Body of pancreas (tissue), 4 donors: ENCODE data around the gene ADGRL1. TPM values are rescaled to one million over a fixed set of nuclear protein-coding genes. Genes with fewer than 3 reads are reported as not detected.
"Not testable (repeated sequence)": the region's sequence is repeated elsewhere in the genome, so short reads cannot be mapped to it uniquely, and the experiment has no call there.

Experiments used
- ATAC-seq: fragments of 150-250 bp; one replicate; pipeline ENCODE4 v1.9.1; 2016
- DNase-seq, 4 donors: peaks; one replicate each; pipeline ENCODE4 v3.0.0-alpha.2; 2019
- H3K27ac ChIP-seq, 4 donors: fragments of 200-600 bp; sonication (generic); 1 replicate in 3 of 4; 2 replicates in 1 of 4; pipeline versions ENCODE4 v1.5.1 to v1.6.1; 2016 to 2019; ENCODE audit warnings: mild to moderate bottlenecking in 1 of 4, mixed read lengths in 1 of 4, moderate library complexity in 1 of 4
- H3K27me3 ChIP-seq, 2 donors: fragments of 200-600 bp; sonication (generic); one replicate each; pipeline ENCODE4 v1.6.0; 2016; ENCODE audit warnings: mild to moderate bottlenecking in 1 of 2
- H3K36me3 ChIP-seq, 2 donors: fragments of 200-600 bp; sonication (generic); replicated peaks in 1 of 2; 2 replicates each; pipeline ENCODE4 v1.5.1; 2016; ENCODE audit warnings: low read depth in 2 of 2; ENCODE audit not compliant: insufficient read depth in 1 of 2
- H3K4me1 ChIP-seq: fragments of 200-600 bp; sonication (generic); one replicate; pipeline ENCODE4 v1.6.0; 2016
- H3K4me3 ChIP-seq, 2 donors: fragments of 200-600 bp; sonication (generic); 1 replicate in 1 of 2; 2 replicates in 1 of 2; pipeline ENCODE4 v1.5.1; 2016 to 2019
- H3K9me3 ChIP-seq, 3 donors: fragments of 200-600 bp; sonication (generic); 1 replicate in 2 of 3; 2 replicates in 1 of 3; pipeline ENCODE4 v1.5.1; 2016
- CTCF ChIP-seq, 7 experiments: fragments of 450-650 bp in 4 of 7; fragments of 200-600 bp in 3 of 7; sonication (generic) in 3 of 7; IDR thresholded peaks; one replicate each; pipeline ENCODE4 v1.5.1; 2016 to 2019; ENCODE audit warnings: antibody characterized with exemption in 7 of 7
- POLR2A ChIP-seq, 3 donors: fragments of 450-650 bp; IDR thresholded peaks; one replicate each; pipeline ENCODE4 v1.6.1; 2016; ENCODE audit warnings: antibody characterized with exemption in 3 of 3, mild to moderate bottlenecking in 2 of 3
- WGBS, 2 donors: methylation state at CpG; one replicate each; pipeline ENCODE4 v1.1.5; 2017; 5-methylcytosine and 5-hydroxymethylcytosine counted together
- intact Hi-C: fragments of 100-400 bp; cut with DNase I; formaldehyde crosslinking; loops from one replicate; pipeline ENCODE4 v1.15.1; 2023
- total RNA-seq, 2 donors: library from RNA; depleted of rRNA; stranded (reverse); fragments of >200 nt; gene quantifications; one replicate each; pipeline ENCODE4 v1.1.0, GENCODE V29; 2016

ADGRL1 gene
- 10 to 100 TPM; 12.5 to 16.5 TPM for total RNA-seq

- DNase-seq = peak in 2 of 4 donors; percentile 18 to 21
- Histone ChIP-seq H3K4me1 (peaks cover 26% of the 10 kb centered on the region), H3K27ac (peak within 1 kb of the TSS in 3 of 4 donors; percentile 15 to 84 (median 74)), H3K4me3 (peak within 1 kb of the TSS; percentile 11 to 45)
- H3K36me3 ChIP-seq, ATAC-seq, H3K9me3 ChIP-seq, H3K27me3 ChIP-seq, intact Hi-C loops: not testable (repeated sequence)
- 0 to 1% methylated on average over 11 to 26 of the region's 96 CpGs for WGBS, 2 donors
Measured at GRCh38 chr19:14205452-14206287, at the start of gene ADGRL1. ADGRL1 (minus strand) TSS chr19:14206169; CDS start chr19:14183602, 22,567 bp downstream.

GRCh38 chr19:14255316-14255715, 49.3 kb upstream of the ADGRL1 start:
- H3K4me1 ChIP-seq, H3K27me3 ChIP-seq, ATAC-seq, DNase-seq, H3K36me3 ChIP-seq, H3K4me3 ChIP-seq, H3K27ac ChIP-seq, H3K9me3 ChIP-seq, intact Hi-C loops: not testable (repeated sequence)
- WGBS, 2 donors = 40 to 71% methylated on average over 1 of the region's 1 CpG

- 7 to 9% methylated on average over 12 to 19 of the region's 19 CpGs for WGBS, 2 donors
- DNase-seq, ATAC-seq, H3K4me3 ChIP-seq, intact Hi-C loops, H3K4me1 ChIP-seq, H3K27me3 ChIP-seq, H3K36me3 ChIP-seq, H3K9me3 ChIP-seq, H3K27ac ChIP-seq: not testable (repeated sequence)
Measured at GRCh38 chr19:14253822-14254599, 48.0 kb upstream of the ADGRL1 start.

GRCh38 chr19:14252136-14252535, 46.2 kb upstream of the ADGRL1 start:
- H3K9me3 ChIP-seq, H3K36me3 ChIP-seq, H3K27ac ChIP-seq, ATAC-seq, intact Hi-C loops, H3K4me3 ChIP-seq, DNase-seq: not testable (repeated sequence)
- Histone ChIP-seq H3K27me3 (peaks cover 0 to 16% of the 10 kb centered on the region in 2 donors), H3K4me1 (peaks cover 17% of the 10 kb centered on the region)
- WGBS, 2 donors = 84 to 88% methylated on average over 2 of the region's 2 CpGs

GRCh38 chr19:14250870-14251269, 44.9 kb upstream of the ADGRL1 start:
- peaks cover 0 to 16% of the 10 kb centered on the region in 2 donors for H3K27me3 ChIP-seq
- no peak overlapping the region for H3K4me3 ChIP-seq
- intact Hi-C loops = no loop called here
- no peak overlapping the region for H3K27ac ChIP-seq
- H3K4me1 ChIP-seq = peaks cover 17% of the 10 kb centered on the region
- WGBS, 2 donors = 67 to 75% methylated on average over 5 of the region's 5 CpGs
- TF ChIP-seq POLR2A (IDR thresholded peaks at IDR 0.05) (no peak), CTCF (IDR thresholded peaks at IDR 0.05) (no peak)
- ATAC-seq (no peak), DNase-seq (no peak)
- H3K36me3 ChIP-seq = no peaks in the 10 kb centered on the region
- H3K9me3 ChIP-seq = no peaks in the 10 kb centered on the region

- ATAC-seq, intact Hi-C loops, H3K9me3 ChIP-seq, H3K4me3 ChIP-seq, H3K27ac ChIP-seq, H3K36me3 ChIP-seq, DNase-seq: not testable (repeated sequence)
- WGBS, 2 donors = 82 to 84% methylated on average over 10 of the region's 10 CpGs
- peaks cover 17% of the 10 kb centered on the region for H3K4me1 ChIP-seq
- peaks cover 0 to 16% of the 10 kb centered on the region in 2 donors for H3K27me3 ChIP-seq
Measured at GRCh38 chr19:14250315-14250714, 44.3 kb upstream of the ADGRL1 start.

GRCh38 chr19:14249891-14250290, 43.9 kb upstream of the ADGRL1 start:
- H3K36me3 ChIP-seq, ATAC-seq, intact Hi-C loops, H3K4me3 ChIP-seq, H3K27ac ChIP-seq, DNase-seq, H3K9me3 ChIP-seq: not testable (repeated sequence)
- H3K4me1 ChIP-seq = peaks cover 17% of the 10 kb centered on the region
- H3K27me3 ChIP-seq = peaks cover 0 to 16% of the 10 kb centered on the region in 2 donors
- 77 to 83% methylated on average over 2 of the region's 2 CpGs for WGBS, 2 donors

- H3K27ac ChIP-seq, H3K9me3 ChIP-seq, H3K4me3 ChIP-seq, H3K36me3 ChIP-seq, intact Hi-C loops: not testable (repeated sequence)
- Histone ChIP-seq H3K27me3 (peaks cover 0 to 16% of the 10 kb centered on the region in 2 donors), H3K4me1 (peaks cover 17% of the 10 kb centered on the region)
- DNase-seq = peak in 2 of 4 donors; percentile 10 to 12
- 1 to 3% methylated on average over 15 to 35 of the region's 39 CpGs for WGBS, 2 donors
- peak; percentile 12 for ATAC-seq
Measured at GRCh38 chr19:14249012-14249754, 43.2 kb upstream of the ADGRL1 start.
